GM18870 (cell line): ENCODE results near the gene ADK.
"Not testable (repeated sequence)": the region's sequence is repeated elsewhere in the genome, so short reads cannot be mapped to it uniquely, and the experiment has no call there.

Experiments used
- ATAC-seq: cut with Tn5 transposase; IDR thresholded peaks from one replicate; pipeline ENCODE4 v1.9.1; 2021; ENCODE audit warnings: moderate library complexity; ENCODE audit not compliant: unreplicated experiment

The ADK gene

GRCh38 chr10:74337330-74338016, 186.5 kb downstream of the ADK start:
- ATAC-seq: no peak

- no peak for ATAC-seq
Observed at GRCh38 chr10:74342991-74343390, 192.0 kb downstream of the ADK start.

GRCh38 chr10:74343804-74344203, 192.8 kb downstream of the ADK start:
- no peak for ATAC-seq

- no peak for ATAC-seq
Observed at GRCh38 chr10:74344306-74344705, 193.3 kb downstream of the ADK start.

GRCh38 chr10:74347522-74347921, 196.5 kb downstream of the ADK start:
- no peak for ATAC-seq

- not testable (repeated sequence) for ATAC-seq
Observed at GRCh38 chr10:74353021-74353420, 202.0 kb downstream of the ADK start.

GRCh38 chr10:74361678-74362077, 210.7 kb downstream of the ADK start:
- no peak for ATAC-seq

GRCh38 chr10:74363727-74364126, 212.7 kb downstream of the ADK start:
- ATAC-seq: no peak

- ATAC-seq: no peak
Observed at GRCh38 chr10:74365109-74365508, 214.1 kb downstream of the ADK start.

- no peak for ATAC-seq
Observed at GRCh38 chr10:74371696-74372095, 220.7 kb downstream of the ADK start.

- ATAC-seq: no peak
Observed at GRCh38 chr10:74373059-74373458, 222.0 kb downstream of the ADK start.

- ATAC-seq: no peak
Observed at GRCh38 chr10:74377476-74377875, 226.5 kb downstream of the ADK start.

GRCh38 chr10:74379474-74379873, 228.5 kb downstream of the ADK start:
- ATAC-seq: no peak

- no peak for ATAC-seq
Observed at GRCh38 chr10:74380795-74381194, 229.8 kb downstream of the ADK start.

GRCh38 chr10:74381291-74381853, 230.4 kb downstream of the ADK start:
- no peak for ATAC-seq

- ATAC-seq: no peak
Observed at GRCh38 chr10:74382663-74383062, 231.6 kb downstream of the ADK start.

- ATAC-seq: no peak
Observed at GRCh38 chr10:74383642-74384041, 232.6 kb downstream of the ADK start.

- ATAC-seq: no peak
Observed at GRCh38 chr10:74384615-74385183, 233.7 kb downstream of the ADK start.

GRCh38 chr10:74388801-74389200, 237.8 kb downstream of the ADK start:
- ATAC-seq: no peak

GRCh38 chr10:74391786-74392185, 240.8 kb downstream of the ADK start:
- ATAC-seq: no peak

GRCh38 chr10:74394416-74394969, 243.5 kb downstream of the ADK start:
- ATAC-seq: no peak

GRCh38 chr10:74400186-74400585, 249.2 kb downstream of the ADK start:
- ATAC-seq: no peak
